ENCODE measurements around the gene CD79A.

CD79A gene

GRCh38 chr19:41866284-41866683 lies 10.8 kb upstream of the CD79A start:
- TF ChIP-seq EZH2 (IDR thresholded peaks at IDR 0.05) (no peak), POLR2AphosphoS5 (IDR thresholded peaks at IDR 0.05; ENCODE audit: borderline replicate concordance, low read depth, low read length) (no peak), FOXP2 (optimal IDR thresholded peaks at IDR 0.05; ENCODE audit: control extremely low read depth, extremely low read length, insufficient read depth) (no peak)
- Histone ChIP-seq H3K27ac (peak overlapping the region; percentile 60), H3K9me3 (ENCODE audit: low read depth, low read length) (no peaks in the 10 kb centered on the region), H3K36me3 (ENCODE audit: insufficient read depth, low read length) (peaks cover 94% of the 10 kb centered on the region), H3K4me3 (no peak overlapping the region), H3K9ac (ENCODE audit: insufficient read length) (no peak overlapping the region)
- DNase-seq (ENCODE audit: low read depth, low spot score), result no peak

GRCh38 chr19:41868120-41868988 lies 8.7 kb upstream of the CD79A start:
- H3K27ac ChIP-seq, result peak overlapping the region; percentile 78
- TF ChIP-seq FOXP2 (optimal IDR thresholded peaks at IDR 0.05; ENCODE audit: control extremely low read depth, extremely low read length, insufficient read depth), result no peak
- no peak for TF ChIP-seq EZH2 (IDR thresholded peaks at IDR 0.05)
- no peak for TF ChIP-seq POLR2AphosphoS5 (IDR thresholded peaks at IDR 0.05; ENCODE audit: borderline replicate concordance, low read depth, low read length)
- DNase-seq (ENCODE audit: low read depth, low spot score), result no peak
- no peak overlapping the region for H3K4me3 ChIP-seq
- H3K9ac ChIP-seq (ENCODE audit: insufficient read length), result no peak overlapping the region
- H3K36me3 ChIP-seq (ENCODE audit: insufficient read depth, low read length), result peaks cover 81% of the 10 kb centered on the region
- no peaks in the 10 kb centered on the region for H3K9me3 ChIP-seq (ENCODE audit: low read depth, low read length)

GRCh38 chr19:41868989-41869300 lies 8.1 kb upstream of the CD79A start:
- H3K9ac ChIP-seq (ENCODE audit: insufficient read length), result no peak overlapping the region
- no peak overlapping the region for H3K4me3 ChIP-seq
- DNase-seq (ENCODE audit: low read depth, low spot score), result no peak
- peaks cover 75% of the 10 kb centered on the region for H3K36me3 ChIP-seq (ENCODE audit: insufficient read depth, low read length)
- peak overlapping the region; percentile 78; the same call in 1 of the 2 replicates for H3K27ac ChIP-seq
- no peaks in the 10 kb centered on the region for H3K9me3 ChIP-seq (ENCODE audit: low read depth, low read length)
- no peak for TF ChIP-seq POLR2AphosphoS5 (IDR thresholded peaks at IDR 0.05; ENCODE audit: borderline replicate concordance, low read depth, low read length)
- TF ChIP-seq EZH2 (IDR thresholded peaks at IDR 0.05), result no peak
- no peak for TF ChIP-seq FOXP2 (optimal IDR thresholded peaks at IDR 0.05; ENCODE audit: control extremely low read depth, extremely low read length, insufficient read depth)

DNA sequence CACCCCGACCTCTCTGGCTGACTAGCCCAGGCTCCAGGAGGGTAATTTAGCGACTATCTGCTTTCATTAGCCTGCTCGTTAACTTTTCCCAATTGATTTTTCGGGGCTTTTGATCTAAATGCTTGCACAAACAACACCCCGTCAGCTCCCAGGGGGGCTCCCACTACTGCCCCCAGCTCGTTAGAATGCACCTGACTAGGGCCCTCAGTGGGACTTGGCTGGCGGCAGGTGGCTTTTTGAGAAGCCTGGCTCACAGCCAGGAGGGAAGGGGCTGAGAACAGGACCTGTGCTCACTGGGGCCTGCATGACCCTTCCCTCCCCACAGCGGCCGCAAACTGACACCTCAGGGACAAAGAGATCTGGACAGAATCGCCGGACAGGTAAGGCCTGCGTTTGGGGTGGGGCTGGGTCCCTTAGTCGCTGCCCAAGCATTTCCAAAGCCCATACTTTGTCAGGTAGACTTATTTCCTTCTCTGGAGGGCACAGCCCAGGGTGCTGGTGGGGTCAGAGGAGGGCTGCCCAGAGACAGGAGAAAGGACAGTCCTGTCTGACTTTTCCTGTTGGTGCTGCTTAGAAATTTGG lies 7.6 kb upstream of the CD79A start:
- Histone ChIP-seq H3K27ac (peak overlapping the region; percentile 78; the same call in 1 of the 2 replicates), H3K36me3 (ENCODE audit: insufficient read depth, low read length) (peaks cover 70% of the 10 kb centered on the region), H3K9ac (ENCODE audit: insufficient read length) (no peak overlapping the region), H3K4me3 (no peak overlapping the region), H3K9me3 (ENCODE audit: low read depth, low read length) (no peaks in the 10 kb centered on the region)
- no peak for TF ChIP-seq EZH2 (IDR thresholded peaks at IDR 0.05)
- TF ChIP-seq FOXP2 (optimal IDR thresholded peaks at IDR 0.05; ENCODE audit: control extremely low read depth, extremely low read length, insufficient read depth), result no peak
- TF ChIP-seq POLR2AphosphoS5 (IDR thresholded peaks at IDR 0.05; ENCODE audit: borderline replicate concordance, low read depth, low read length), result no peak; the same call in 1 of the 2 replicates
- DNase-seq (ENCODE audit: low read depth, low spot score), result no peak

DNA sequence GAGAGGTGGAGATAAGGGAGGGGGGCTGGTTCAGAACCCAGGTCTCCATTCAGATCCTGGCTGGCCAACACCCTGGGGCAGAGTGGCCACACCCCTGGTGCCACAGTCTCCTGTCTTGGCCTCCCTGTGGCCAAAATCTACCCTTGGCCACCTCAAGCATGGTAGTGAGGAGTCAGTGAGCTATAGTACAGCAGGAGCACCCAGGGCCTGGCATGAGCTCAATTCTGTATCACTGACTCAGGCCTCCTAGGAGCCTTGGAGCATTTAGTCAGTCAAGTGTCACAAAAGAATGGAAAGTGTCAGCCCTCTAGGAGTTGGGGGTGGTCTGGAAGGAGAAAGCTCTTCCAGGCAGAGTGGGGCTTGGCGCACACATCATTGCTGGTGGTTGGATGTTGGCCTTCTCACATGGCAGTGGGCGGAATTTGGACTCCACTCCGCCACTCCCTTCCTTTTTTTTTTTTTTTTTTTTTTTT lies 6.6 kb upstream of the CD79A start:
- Histone ChIP-seq H3K9me3 (ENCODE audit: low read depth, low read length) (no peaks in the 10 kb centered on the region), H3K36me3 (ENCODE audit: insufficient read depth, low read length) (peaks cover 60% of the 10 kb centered on the region), H3K27ac (0 out of 2 replicates have a peak overlapping the region, but pooled peaks have one; percentile 42), H3K9ac (ENCODE audit: insufficient read length) (no peak overlapping the region), H3K4me3 (no peak overlapping the region)
- no peak for TF ChIP-seq POLR2AphosphoS5 (IDR thresholded peaks at IDR 0.05; ENCODE audit: borderline replicate concordance, low read depth, low read length)
- no peak for TF ChIP-seq EZH2 (IDR thresholded peaks at IDR 0.05)
- no peak for TF ChIP-seq FOXP2 (optimal IDR thresholded peaks at IDR 0.05; ENCODE audit: control extremely low read depth, extremely low read length, insufficient read depth)
- DNase-seq (ENCODE audit: low read depth, low spot score), result no peak

- H3K4me3 ChIP-seq, result no peak overlapping the region
- no peak overlapping the region for H3K9ac ChIP-seq (ENCODE audit: insufficient read length)
- peaks cover 51% of the 10 kb centered on the region for H3K36me3 ChIP-seq (ENCODE audit: insufficient read depth, low read length)
- no peak for DNase-seq (ENCODE audit: low read depth, low spot score)
- TF ChIP-seq FOXP2 (optimal IDR thresholded peaks at IDR 0.05; ENCODE audit: control extremely low read depth, extremely low read length, insufficient read depth) (no peak), POLR2AphosphoS5 (IDR thresholded peaks at IDR 0.05; ENCODE audit: borderline replicate concordance, low read depth, low read length) (no peak), EZH2 (IDR thresholded peaks at IDR 0.05) (no peak)
- H3K9me3 ChIP-seq (ENCODE audit: low read depth, low read length), result no peaks in the 10 kb centered on the region
- H3K27ac ChIP-seq, result peak overlapping the region; percentile 76
Observed at GRCh38 chr19:41871573-41872383, 5.3 kb upstream of the CD79A start.

- TF ChIP-seq FOXP2 (optimal IDR thresholded peaks at IDR 0.05; ENCODE audit: control extremely low read depth, extremely low read length, insufficient read depth) (no peak), EZH2 (IDR thresholded peaks at IDR 0.05) (no peak), POLR2AphosphoS5 (IDR thresholded peaks at IDR 0.05; ENCODE audit: borderline replicate concordance, low read depth, low read length) (peak; percentile 66)
- Histone ChIP-seq H3K4me3 (no peak overlapping the region), H3K9me3 (ENCODE audit: low read depth, low read length) (no peaks in the 10 kb centered on the region), H3K36me3 (ENCODE audit: insufficient read depth, low read length) (peaks cover 45% of the 10 kb centered on the region), H3K9ac (ENCODE audit: insufficient read length) (no peak overlapping the region), H3K27ac (peak overlapping the region; percentile 76)
- DNase-seq (ENCODE audit: low read depth, low spot score), result no peak
Observed at GRCh38 chr19:41872384-41872774, 4.7 kb upstream of the CD79A start.
